IgD-negative memory B cell (primary cell): ENCODE data around the gene HMX3. TPM values are rescaled to one million over a fixed set of nuclear protein-coding genes. Genes with fewer than 3 reads are reported as not detected.

Experiments used
- H3K27ac Mint-ChIP-seq, 3 donors: one replicate each; pipeline ENCODE4 v1.8.0; 2020 to 2022; ENCODE audit warnings: mild to moderate bottlenecking in 3 of 3, mixed read lengths in 3 of 3, moderate library complexity in 1 of 3
- H3K27me3 Mint-ChIP-seq: one replicate; pipeline ENCODE4 v1.8.0; 2021; ENCODE audit warnings: mixed read lengths
- H3K36me3 Mint-ChIP-seq: one replicate; pipeline ENCODE4 v1.8.0; 2020; ENCODE audit warnings: mild to moderate bottlenecking, mixed read lengths
- H3K4me1 Mint-ChIP-seq, 3 donors: one replicate each; pipeline ENCODE4 v1.8.0; 2020 to 2022; ENCODE audit warnings: mixed read lengths in 3 of 3, mild to moderate bottlenecking in 1 of 3
- H3K4me3 Mint-ChIP-seq, 4 donors: one replicate each; pipeline ENCODE4 v1.8.0; 2020 to 2022; ENCODE audit warnings: mild to moderate bottlenecking in 4 of 4, mixed read lengths in 4 of 4, moderate library complexity in 3 of 4
- H3K9me3 Mint-ChIP-seq, 3 donors: one replicate each; pipeline ENCODE4 v1.8.0; 2020 to 2021; ENCODE audit warnings: mixed read lengths in 3 of 3, mild to moderate bottlenecking in 1 of 3
- polyA plus RNA-seq: library from polyadenylated mRNA; unstranded; fragments of 300-500 nt; fragmentation: Illumina TruSeq; gene quantifications from one replicate; pipeline ENCODE4 v1.2.3, GENCODE V29; 2021

Gene HMX3
- not detected for polyA plus RNA-seq

DNA sequence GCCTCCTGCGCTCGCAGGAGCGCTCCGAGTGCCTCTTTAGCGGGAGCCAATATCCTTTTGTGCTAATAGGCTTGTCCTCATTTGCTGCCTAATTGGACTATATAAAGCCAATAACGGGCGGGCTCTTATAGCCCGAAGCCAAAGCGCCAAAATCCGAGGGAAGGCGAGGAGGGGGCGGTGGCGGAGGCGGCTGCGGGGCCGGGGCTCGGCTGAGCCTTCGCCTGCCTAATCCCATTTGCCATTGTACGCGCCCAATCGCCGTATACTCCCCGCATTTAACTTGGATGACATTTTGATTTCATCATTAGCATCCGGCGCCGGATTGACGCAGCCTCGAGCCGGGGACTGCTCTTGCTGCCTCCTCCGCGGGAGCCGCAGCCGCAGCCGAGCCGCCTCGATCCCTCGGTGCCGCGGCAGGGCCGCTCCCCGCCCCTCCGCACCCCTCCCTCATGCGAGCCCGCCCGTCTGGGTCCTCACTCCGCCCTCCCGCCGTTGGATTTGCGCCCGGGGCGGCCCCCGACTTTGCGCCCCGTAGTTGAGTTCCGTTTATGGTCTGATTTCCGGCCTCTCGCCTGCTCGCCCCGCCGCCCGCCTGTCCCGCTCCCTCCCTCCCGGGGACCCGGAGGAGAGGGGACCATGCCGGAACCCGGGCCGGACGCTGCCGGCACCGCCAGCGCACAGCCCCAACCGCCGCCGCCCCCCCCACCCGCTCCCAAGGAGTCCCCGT is at the start of gene HMX3:
HMX3 (plus strand) TSS at position 556 of the 727 bp plus-strand sequence; CDS start at position 637, 81 bp downstream.
- Mint-ChIP-seq H3K27me3 (peaks cover 72% of the 10 kb centered on the region), H3K4me3 (peak within 1 kb of the TSS; percentile 21 to 88 (median 78)), H3K27ac (peak within 1 kb of the TSS; percentile 81 to 92 (median 91)), H3K4me1 (peaks cover 11 to 19% (median 19%) of the 10 kb centered on the region in 3 donors), H3K9me3 (peaks cover 0 to 7% (median 0%) of the 10 kb centered on the region in 3 donors), H3K36me3 (no peaks in the 10 kb centered on the region)

- H3K4me1 Mint-ChIP-seq = peaks cover 0 to 5% (median 0%) of the 10 kb centered on the region in 3 donors
- peaks cover 3% of the 10 kb centered on the region for H3K27me3 Mint-ChIP-seq
- H3K4me3 Mint-ChIP-seq = no peak overlapping the region
- H3K9me3 Mint-ChIP-seq = peaks cover 0 to 3% (median 0%) of the 10 kb centered on the region in 3 donors
- H3K36me3 Mint-ChIP-seq = no peaks in the 10 kb centered on the region
- no peak overlapping the region for H3K27ac Mint-ChIP-seq
These were observed 49.5 kb upstream of the HMX3 start for GRCh38 chr10:123086281-123086680.

- Mint-ChIP-seq H3K27ac (no peak overlapping the region), H3K4me1 (peaks cover 0 to 5% (median 0%) of the 10 kb centered on the region in 3 donors), H3K4me3 (no peak overlapping the region), H3K9me3 (peaks cover 0 to 3% (median 0%) of the 10 kb centered on the region in 3 donors), H3K36me3 (no peaks in the 10 kb centered on the region), H3K27me3 (peaks cover 6% of the 10 kb centered on the region)
These were observed 48.4 kb upstream of the HMX3 start for GRCh38 chr10:123087348-123087747.

DNA sequence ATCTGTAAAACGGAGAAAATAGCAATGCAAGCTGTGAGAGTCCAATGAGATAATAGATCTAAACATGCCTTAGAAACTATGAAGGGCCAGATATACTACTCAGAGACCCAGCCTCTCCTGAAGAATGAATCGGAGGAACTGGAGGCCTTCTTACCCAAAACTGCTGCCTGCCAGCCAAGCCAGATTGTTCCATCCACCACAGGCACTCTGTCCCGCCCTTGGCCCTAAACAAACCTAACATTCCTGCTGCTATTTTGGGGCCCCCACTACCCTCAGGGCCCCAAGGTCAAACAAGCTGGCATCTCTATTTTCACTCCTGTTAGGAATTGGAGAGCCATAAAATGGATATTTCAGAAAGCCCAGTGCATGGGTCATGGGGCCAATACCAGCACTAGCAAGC is 48.0 kb upstream of the HMX3 start:
- Mint-ChIP-seq H3K27me3 (peaks cover 7% of the 10 kb centered on the region), H3K36me3 (no peaks in the 10 kb centered on the region), H3K27ac (no peak overlapping the region), H3K4me3 (no peak overlapping the region), H3K4me1 (peaks cover 0 to 5% (median 0%) of the 10 kb centered on the region in 3 donors), H3K9me3 (peaks cover 0 to 3% (median 0%) of the 10 kb centered on the region in 3 donors)

GRCh38 chr10:123092635-123093414 is 42.9 kb upstream of the HMX3 start:
- Mint-ChIP-seq H3K4me3 (no peak overlapping the region), H3K9me3 (no peaks in the 10 kb centered on the region), H3K27me3 (peaks cover 15% of the 10 kb centered on the region), H3K36me3 (peaks cover 2% of the 10 kb centered on the region), H3K4me1 (peaks cover 0 to 5% (median 0%) of the 10 kb centered on the region in 3 donors), H3K27ac (no peak overlapping the region)

DNA sequence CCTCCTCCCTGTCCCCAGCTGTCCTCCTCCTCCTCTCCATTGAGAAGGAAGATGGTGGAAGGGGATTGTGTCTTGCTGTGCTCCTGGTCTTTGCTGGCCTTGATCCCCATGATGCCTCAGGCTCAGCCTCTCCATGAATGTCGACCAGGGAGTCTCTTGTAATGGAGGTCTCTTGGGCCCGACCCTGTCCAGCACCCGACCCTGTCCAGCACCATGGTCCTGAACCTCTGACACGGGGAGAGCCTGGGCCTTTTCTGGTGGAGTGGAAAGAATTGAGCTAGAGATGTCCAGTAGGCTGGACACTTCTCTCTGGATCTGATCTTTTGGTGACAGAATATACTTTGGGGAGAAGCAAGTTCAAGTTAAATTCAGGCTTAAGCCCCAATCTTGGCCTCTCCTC is 42.3 kb upstream of the HMX3 start:
- peaks cover 15% of the 10 kb centered on the region for H3K27me3 Mint-ChIP-seq

GRCh38 chr10:123096452-123096851 is 39.3 kb upstream of the HMX3 start:
- Mint-ChIP-seq H3K4me3 (no peak overlapping the region), H3K4me1 (no peaks in the 10 kb centered on the region), H3K27ac (no peak overlapping the region), H3K27me3 (peaks cover 11% of the 10 kb centered on the region), H3K36me3 (peaks cover 2% of the 10 kb centered on the region), H3K9me3 (peaks cover 0 to 2% (median 0%) of the 10 kb centered on the region in 3 donors)

More for the DNA sequence above, 42.3 kb upstream of the HMX3 start:
- Mint-ChIP-seq H3K36me3 (peaks cover 2% of the 10 kb centered on the region), H3K9me3 (no peaks in the 10 kb centered on the region), H3K4me3 (no peak overlapping the region), H3K4me1 (peaks cover 0 to 5% (median 0%) of the 10 kb centered on the region in 3 donors), H3K27ac (peak overlapping the region in 1 of 3 donors; percentile 41)

- peaks cover 0 to 2% (median 0%) of the 10 kb centered on the region in 3 donors for H3K9me3 Mint-ChIP-seq
- H3K4me3 Mint-ChIP-seq = no peak overlapping the region
- H3K36me3 Mint-ChIP-seq = peaks cover 2% of the 10 kb centered on the region
- peaks cover 11% of the 10 kb centered on the region for H3K27me3 Mint-ChIP-seq
- no peaks in the 10 kb centered on the region for H3K4me1 Mint-ChIP-seq
- no peak overlapping the region for H3K27ac Mint-ChIP-seq
These were observed 38.7 kb upstream of the HMX3 start for GRCh38 chr10:123097039-123097438.

- H3K4me1 Mint-ChIP-seq = no peaks in the 10 kb centered on the region
- peaks cover 0 to 2% (median 2%) of the 10 kb centered on the region in 3 donors for H3K9me3 Mint-ChIP-seq
- peaks cover 5% of the 10 kb centered on the region for H3K27me3 Mint-ChIP-seq
- H3K27ac Mint-ChIP-seq = no peak overlapping the region
- peaks cover 2% of the 10 kb centered on the region for H3K36me3 Mint-ChIP-seq
- no peak overlapping the region for H3K4me3 Mint-ChIP-seq
These were observed 35.6 kb upstream of the HMX3 start for GRCh38 chr10:123100030-123100762.

GRCh38 chr10:123101872-123102271 is 33.9 kb upstream of the HMX3 start:
- no peak overlapping the region for H3K27ac Mint-ChIP-seq
- no peak overlapping the region for H3K4me3 Mint-ChIP-seq
- no peaks in the 10 kb centered on the region for H3K4me1 Mint-ChIP-seq
- H3K9me3 Mint-ChIP-seq = peaks cover 0 to 2% (median 2%) of the 10 kb centered on the region in 3 donors
- no peaks in the 10 kb centered on the region for H3K36me3 Mint-ChIP-seq
- H3K27me3 Mint-ChIP-seq = peaks cover 4% of the 10 kb centered on the region

DNA sequence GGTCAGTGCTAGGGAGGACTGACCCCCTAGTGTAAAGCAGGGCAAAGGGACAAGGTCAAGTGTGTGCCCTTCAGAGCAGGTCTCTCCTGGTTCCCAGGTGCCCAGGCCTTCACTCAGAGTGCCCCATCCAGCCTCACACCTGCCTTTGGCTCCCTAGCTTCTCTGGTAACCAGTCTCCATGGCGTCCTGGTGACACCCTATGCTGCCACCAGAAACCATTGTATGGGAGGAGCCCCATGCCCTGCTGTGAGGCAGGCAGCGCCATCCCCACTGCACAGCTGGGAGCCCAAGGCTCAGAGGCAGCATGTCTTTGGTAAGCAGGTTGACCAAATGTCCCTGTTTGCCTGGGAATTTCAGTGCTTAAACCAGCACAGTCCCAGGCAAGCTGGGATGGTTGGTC is 33.1 kb upstream of the HMX3 start:
- Mint-ChIP-seq H3K9me3 (peaks cover 0 to 2% (median 2%) of the 10 kb centered on the region in 3 donors), H3K36me3 (no peaks in the 10 kb centered on the region), H3K27me3 (peaks cover 4% of the 10 kb centered on the region), H3K27ac (no peak overlapping the region), H3K4me3 (no peak overlapping the region), H3K4me1 (no peaks in the 10 kb centered on the region)

DNA sequence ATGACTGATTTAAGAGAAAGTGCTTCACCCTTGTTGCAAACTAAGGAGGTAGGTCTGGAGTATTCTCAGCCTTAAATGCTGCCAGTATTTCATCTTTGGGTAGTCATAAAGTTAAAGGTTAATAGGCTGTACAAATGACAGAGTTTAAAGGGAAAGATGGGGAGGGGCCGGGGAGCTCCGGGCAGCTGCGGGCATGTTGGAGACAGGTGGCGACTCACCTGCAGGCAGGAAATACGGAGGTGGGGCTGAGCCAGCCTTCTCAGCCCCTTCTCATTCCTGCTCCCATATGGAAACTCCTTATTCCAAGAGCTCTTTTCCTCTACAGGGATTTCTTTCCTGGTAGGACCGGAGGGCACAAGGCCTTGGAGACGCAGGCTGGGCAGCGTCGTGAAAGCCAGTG is 31.8 kb upstream of the HMX3 start:
- Mint-ChIP-seq H3K4me1 (no peaks in the 10 kb centered on the region), H3K9me3 (peaks cover 0 to 2% (median 2%) of the 10 kb centered on the region in 3 donors)

GRCh38 chr10:123109466-123109865 is 26.3 kb upstream of the HMX3 start:
- Mint-ChIP-seq H3K27me3 (peaks cover 4% of the 10 kb centered on the region), H3K9me3 (peaks cover 0 to 2% (median 0%) of the 10 kb centered on the region in 3 donors), H3K4me3 (no peak overlapping the region), H3K36me3 (no peaks in the 10 kb centered on the region), H3K27ac (no peak overlapping the region), H3K4me1 (no peaks in the 10 kb centered on the region)

More for the DNA sequence above, 31.8 kb upstream of the HMX3 start:
- H3K4me3 Mint-ChIP-seq = no peak overlapping the region
- H3K27ac Mint-ChIP-seq = no peak overlapping the region
- H3K27me3 Mint-ChIP-seq = peaks cover 4% of the 10 kb centered on the region
- H3K36me3 Mint-ChIP-seq = no peaks in the 10 kb centered on the region

GRCh38 chr10:123117644-123118417 is 17.9 kb upstream of the HMX3 start:
- peaks cover 1% of the 10 kb centered on the region for H3K36me3 Mint-ChIP-seq
- peaks cover 27% of the 10 kb centered on the region for H3K27me3 Mint-ChIP-seq
- H3K4me1 Mint-ChIP-seq = no peaks in the 10 kb centered on the region
- H3K9me3 Mint-ChIP-seq = no peaks in the 10 kb centered on the region
- H3K27ac Mint-ChIP-seq = no peak overlapping the region
- no peak overlapping the region for H3K4me3 Mint-ChIP-seq
